22Rv1 (cell line): ENCODE results near the gene NME1.

Source experiments
- CTCF ChIP-seq: fragments of 450-650 bp; IDR thresholded peaks from 2 replicates; pipeline ENCODE4 v1.5.1; 2017; ENCODE audit warnings: mild to moderate bottlenecking
- ZFX ChIP-seq: fragments of 450-650 bp; IDR thresholded peaks from 2 replicates; pipeline ENCODE4 v1.6.1; 2017; ENCODE audit warnings: antibody characterized with exemption, borderline replicate concordance

- TF ChIP-seq CTCF (no peak), ZFX (no peak)
These were observed 35.8 kb downstream of the NME1 start for GRCh38 chr17:51189162-51189561.
